ENCODE data around the gene APEH. TPM values are rescaled to one million over a fixed set of nuclear protein-coding genes. Genes with fewer than 3 reads are reported as not detected.

The APEH gene
- total and polyA plus RNA-seq, 2 experiments from 2014 or later = 170 to 264 TPM

DNA sequence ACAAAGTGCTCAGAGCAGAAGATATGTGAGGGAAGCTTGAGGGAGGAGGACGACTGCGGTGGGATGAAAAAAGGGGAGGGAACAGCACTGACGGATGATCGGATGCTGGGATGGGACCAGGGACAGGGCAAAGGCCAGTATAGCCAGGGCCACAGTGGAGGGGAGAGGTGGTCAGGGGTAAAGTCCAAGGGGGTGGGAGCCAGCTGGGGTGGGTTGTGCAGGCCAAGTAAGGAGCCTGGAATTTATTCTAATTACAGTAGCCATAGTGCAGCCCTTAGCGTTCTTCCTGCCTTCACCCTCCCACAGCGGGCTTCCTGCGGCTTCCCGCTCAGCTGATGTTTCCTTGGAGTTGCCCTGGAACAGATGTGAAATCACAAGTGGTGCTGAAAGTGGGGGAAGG lies 7.6 kb upstream of the APEH start:
- Histone ChIP-seq H3K79me2 (replicated peaks; ENCODE audit: insufficient read depth) (no peaks in the 10 kb centered on the region), H3K4me2 (no peak overlapping the region), H3K27me3 (ENCODE audit: insufficient read depth) (no peaks in the 10 kb centered on the region), H2AFZ (no peak overlapping the region), H3K4me1 (ENCODE audit: insufficient read depth) (peaks cover 3% of the 10 kb centered on the region; the same call in 1 of the 2 replicates), H3K4me3 (no peak overlapping the region), H3F3A (replicated peaks; ENCODE audit: low read depth) (no peaks in the 10 kb centered on the region), H3K9me2 (ENCODE audit: insufficient read depth) (no peaks in the 10 kb centered on the region), H3K36me3 (ENCODE audit: insufficient read depth) (no peaks in the 10 kb centered on the region), H3K27ac (ENCODE audit: low read depth) (no peak overlapping the region), H4K20me1 (replicated peaks; ENCODE audit: insufficient read depth) (0 out of 2 replicates have a peak, but pooled peaks cover 3% of the 10 kb centered on the region)
- Mint-ChIP-seq H3K9me3 (no peaks in the 10 kb centered on the region), H3K36me3 (ENCODE audit: low read depth) (no peaks in the 10 kb centered on the region; the same call in 2 of the 3 replicates), H3K27ac (0 out of 2 replicates have a peak overlapping the region, but pooled peaks have one; percentile 52), H3K4me3 (no peak overlapping the region), H3K27me3 (ENCODE audit: insufficient read depth, low read depth, poor library complexity) (peaks cover 8% of the 10 kb centered on the region), H3K4me1 (peaks cover 29% of the 10 kb centered on the region)
- TF ChIP-seq, protein P1, sequence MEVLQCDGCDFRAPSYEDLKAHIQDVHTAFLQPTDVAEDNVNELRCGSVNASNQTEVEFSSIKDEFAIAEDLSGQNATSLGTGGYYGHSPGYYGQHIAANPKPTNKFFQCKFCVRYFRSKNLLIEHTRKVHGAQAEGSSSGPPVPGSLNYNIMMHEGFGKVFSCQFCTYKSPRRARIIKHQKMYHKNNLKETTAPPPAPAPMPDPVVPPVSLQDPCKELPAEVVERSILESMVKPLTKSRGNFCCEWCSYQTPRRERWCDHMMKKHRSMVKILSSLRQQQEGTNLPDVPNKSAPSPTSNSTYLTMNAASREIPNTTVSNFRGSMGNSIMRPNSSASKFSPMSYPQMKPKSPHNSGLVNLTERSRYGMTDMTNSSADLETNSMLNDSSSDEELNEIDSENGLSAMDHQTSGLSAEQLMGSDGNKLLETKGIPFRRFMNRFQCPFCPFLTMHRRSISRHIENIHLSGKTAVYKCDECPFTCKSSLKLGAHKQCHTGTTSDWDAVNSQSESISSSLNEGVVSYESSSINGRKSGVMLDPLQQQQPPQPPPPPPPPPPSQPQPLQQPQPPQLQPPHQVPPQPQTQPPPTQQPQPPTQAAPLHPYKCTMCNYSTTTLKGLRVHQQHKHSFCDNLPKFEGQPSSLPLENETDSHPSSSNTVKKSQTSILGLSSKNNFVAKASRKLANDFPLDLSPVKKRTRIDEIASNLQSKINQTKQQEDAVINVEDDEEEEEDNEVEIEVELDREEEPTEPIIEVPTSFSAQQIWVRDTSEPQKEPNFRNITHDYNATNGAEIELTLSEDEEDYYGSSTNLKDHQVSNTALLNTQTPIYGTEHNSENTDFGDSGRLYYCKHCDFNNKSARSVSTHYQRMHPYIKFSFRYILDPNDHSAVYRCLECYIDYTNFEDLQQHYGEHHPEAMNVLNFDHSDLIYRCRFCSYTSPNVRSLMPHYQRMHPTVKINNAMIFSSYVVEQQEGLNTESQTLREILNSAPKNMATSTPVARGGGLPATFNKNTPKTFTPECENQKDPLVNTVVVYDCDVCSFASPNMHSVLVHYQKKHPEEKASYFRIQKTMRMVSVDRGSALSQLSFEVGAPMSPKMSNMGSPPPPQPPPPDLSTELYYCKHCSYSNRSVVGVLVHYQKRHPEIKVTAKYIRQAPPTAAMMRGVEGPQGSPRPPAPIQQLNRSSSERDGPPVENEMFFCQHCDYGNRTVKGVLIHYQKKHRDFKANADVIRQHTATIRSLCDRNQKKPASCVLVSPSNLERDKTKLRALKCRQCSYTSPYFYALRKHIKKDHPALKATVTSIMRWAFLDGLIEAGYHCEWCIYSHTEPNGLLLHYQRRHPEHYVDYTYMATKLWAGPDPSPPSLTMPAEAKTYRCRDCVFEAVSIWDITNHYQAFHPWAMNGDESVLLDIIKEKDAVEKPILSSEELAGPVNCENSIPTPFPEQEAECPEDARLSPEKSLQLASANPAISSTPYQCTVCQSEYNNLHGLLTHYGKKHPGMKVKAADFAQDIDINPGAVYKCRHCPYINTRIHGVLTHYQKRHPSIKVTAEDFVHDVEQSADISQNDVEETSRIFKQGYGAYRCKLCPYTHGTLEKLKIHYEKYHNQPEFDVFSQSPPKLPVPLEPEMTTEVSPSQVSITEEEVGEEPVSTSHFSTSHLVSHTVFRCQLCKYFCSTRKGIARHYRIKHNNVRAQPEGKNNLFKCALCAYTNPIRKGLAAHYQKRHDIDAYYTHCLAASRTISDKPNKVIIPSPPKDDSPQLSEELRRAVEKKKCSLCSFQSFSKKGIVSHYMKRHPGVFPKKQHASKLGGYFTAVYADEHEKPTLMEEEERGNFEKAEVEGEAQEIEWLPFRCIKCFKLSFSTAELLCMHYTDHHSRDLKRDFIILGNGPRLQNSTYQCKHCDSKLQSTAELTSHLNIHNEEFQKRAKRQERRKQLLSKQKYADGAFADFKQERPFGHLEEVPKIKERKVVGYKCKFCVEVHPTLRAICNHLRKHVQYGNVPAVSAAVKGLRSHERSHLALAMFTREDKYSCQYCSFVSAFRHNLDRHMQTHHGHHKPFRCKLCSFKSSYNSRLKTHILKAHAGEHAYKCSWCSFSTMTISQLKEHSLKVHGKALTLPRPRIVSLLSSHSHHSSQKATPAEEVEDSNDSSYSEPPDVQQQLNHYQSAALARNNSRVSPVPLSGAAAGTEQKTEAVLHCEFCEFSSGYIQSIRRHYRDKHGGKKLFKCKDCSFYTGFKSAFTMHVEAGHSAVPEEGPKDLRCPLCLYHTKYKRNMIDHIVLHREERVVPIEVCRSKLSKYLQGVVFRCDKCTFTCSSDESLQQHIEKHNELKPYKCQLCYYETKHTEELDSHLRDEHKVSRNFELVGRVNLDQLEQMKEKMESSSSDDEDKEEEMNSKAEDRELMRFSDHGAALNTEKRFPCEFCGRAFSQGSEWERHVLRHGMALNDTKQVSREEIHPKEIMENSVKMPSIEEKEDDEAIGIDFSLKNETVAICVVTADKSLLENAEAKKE (CRISPR knock-in tag; IDR thresholded peaks at IDR 0.05) = no peak
- TF ChIP-seq EZH2 (IDR thresholded peaks at IDR 0.05; ENCODE audit: low read depth, unreplicated experiment) (no peak), ZNF114 (CRISPR knock-in tag; IDR thresholded peaks at IDR 0.05) (no peak)
- TF ChIP-seq, protein P2, sequence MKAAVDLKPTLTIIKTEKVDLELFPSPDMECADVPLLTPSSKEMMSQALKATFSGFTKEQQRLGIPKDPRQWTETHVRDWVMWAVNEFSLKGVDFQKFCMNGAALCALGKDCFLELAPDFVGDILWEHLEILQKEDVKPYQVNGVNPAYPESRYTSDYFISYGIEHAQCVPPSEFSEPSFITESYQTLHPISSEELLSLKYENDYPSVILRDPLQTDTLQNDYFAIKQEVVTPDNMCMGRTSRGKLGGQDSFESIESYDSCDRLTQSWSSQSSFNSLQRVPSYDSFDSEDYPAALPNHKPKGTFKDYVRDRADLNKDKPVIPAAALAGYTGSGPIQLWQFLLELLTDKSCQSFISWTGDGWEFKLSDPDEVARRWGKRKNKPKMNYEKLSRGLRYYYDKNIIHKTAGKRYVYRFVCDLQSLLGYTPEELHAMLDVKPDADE (IDR thresholded peaks at IDR 0.05) = no peak
- DNase-seq (ENCODE audit: low spot score) = peak; percentile 42
- no peak for ATAC-seq

Data from GM23338 (cell line).